ENCODE results near the gene ANKS1B. TPM values are rescaled to one million over a fixed set of nuclear protein-coding genes. Genes with fewer than 3 reads are reported as not detected.

Gene ANKS1B
- total RNA-seq, 1 experiment from 2014 or later = 0.10 TPM

DNA sequence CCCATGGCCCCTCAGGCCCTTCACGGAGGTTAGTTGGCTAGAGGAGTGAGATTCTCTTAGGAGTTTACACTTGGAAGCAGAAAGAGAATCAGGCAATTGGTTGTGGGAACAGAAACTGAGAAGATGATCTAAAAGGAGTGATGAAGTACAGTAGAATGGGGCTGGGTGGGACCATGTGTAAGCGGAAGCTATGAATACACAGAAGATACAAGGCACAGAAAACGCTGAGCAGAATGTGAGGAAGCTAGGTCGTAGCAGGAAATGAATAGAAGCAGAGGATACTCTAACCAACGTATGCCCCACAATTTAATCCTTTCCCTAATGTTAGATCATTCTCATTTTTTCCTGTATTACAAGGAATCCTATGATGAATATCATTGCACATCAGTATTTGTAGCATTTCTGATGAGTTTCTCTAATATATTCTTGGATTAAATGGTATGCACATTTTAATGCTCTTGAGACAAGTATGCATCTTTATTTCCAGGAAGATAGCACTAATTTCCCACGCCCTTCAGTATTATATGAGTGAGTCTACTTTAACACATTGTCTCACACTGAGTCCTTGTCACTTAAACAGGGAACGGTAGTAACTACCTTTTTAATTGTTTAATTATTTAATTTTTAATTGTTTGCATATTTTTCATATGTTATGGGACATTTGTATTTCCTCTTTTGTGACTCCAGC is 1066.4 kb downstream of the ANKS1B start:
- no peak for DNase-seq (ENCODE audit: extremely low read depth, low read depth)

DNA sequence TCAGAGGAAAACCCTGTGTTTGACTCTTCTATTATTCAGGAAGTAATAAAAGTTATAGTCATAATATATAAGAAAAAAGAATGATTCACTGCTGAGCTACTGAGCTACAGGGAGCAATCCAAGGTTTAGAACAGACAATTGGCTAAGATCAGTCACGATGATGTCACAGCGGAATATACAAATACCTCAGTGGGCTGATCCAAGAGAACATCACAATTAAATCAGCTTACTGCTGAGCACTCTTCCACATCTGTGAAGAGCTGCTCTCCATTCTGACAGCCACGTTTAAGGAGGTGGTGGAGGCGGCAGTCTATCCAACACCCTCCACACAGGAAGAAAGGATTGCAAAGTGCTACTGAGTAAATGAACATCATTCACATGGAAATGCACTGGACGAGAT is 1068.6 kb downstream of the ANKS1B start:
- no peak for DNase-seq (ENCODE audit: extremely low read depth, low read depth)

DNA sequence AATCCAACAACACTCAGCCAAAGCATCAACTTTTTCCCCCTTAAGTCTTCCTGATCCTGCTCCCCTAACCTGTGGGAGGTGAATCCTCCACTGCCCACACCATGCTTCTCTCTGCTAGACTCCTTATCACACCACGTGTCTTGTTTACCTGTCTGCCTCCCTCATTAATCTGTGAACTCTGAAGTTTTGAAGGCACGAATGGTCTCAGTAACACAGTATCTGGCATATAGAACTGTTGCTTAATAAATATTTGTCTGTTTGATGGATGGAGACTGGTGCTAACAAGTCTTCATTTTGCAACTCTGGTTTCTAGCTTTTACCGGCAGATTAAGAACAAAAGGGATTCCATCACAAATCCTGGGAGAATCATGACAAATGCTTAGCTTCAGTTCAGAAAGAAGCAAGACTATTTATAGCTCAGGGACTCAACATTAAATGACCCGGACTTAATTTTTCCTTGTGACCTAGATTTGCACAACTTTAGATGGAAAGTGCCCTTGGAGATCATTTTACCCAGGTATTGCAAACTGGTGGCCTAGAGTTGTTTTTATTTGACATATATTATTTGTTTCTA is 1072.2 kb downstream of the ANKS1B start:
- DNase-seq (ENCODE audit: extremely low read depth, low read depth) = no peak

GRCh38 chr12:98911396-98911795 is 1073.3 kb downstream of the ANKS1B start:
- no peak for DNase-seq (ENCODE audit: extremely low read depth, low read depth)

- no peak for DNase-seq (ENCODE audit: extremely low read depth, low read depth)
Measured at GRCh38 chr12:98909746-98910145, 1075.0 kb downstream of the ANKS1B start.

DNA sequence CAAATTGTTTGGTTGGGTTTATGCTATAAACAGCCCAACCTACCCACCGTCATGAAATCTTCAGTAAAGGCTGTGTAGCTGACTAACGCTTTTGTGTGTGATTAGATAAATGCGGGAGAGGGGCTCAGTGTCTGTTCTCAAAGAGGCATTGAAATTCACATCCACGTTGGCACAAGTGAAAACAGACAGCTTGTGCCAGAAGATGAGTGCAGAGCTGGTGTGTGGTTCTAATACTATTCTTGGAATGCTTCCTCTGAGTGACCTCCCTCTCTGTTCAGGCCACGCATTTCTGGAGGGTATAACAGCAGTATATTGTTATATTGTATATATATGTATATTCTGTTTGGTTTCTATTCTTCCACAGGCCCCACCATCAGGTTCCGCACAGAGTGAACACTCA is 1075.9 kb downstream of the ANKS1B start:
- no peak for DNase-seq (ENCODE audit: extremely low read depth, low read depth)

DNA sequence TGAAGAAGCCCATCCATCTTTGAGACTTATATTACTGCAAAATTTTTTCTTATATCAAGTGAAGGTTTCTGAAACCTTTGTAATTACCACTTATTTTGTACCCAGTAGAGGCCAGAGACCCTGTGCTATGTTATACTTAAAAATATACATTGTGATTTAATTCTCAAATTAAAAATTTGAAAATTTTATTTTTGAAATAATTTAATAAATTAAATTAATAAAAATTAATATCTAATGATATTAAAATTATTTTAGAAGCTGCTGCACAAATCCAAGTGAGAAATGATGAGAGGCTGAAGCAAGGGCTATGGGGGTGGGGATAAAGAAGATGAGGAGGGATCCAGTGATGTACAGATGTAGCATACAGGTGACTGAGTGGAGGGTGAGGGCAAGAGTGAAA is 1080.9 kb downstream of the ANKS1B start:
- DNase-seq (ENCODE audit: extremely low read depth, low read depth) = no peak

DNA sequence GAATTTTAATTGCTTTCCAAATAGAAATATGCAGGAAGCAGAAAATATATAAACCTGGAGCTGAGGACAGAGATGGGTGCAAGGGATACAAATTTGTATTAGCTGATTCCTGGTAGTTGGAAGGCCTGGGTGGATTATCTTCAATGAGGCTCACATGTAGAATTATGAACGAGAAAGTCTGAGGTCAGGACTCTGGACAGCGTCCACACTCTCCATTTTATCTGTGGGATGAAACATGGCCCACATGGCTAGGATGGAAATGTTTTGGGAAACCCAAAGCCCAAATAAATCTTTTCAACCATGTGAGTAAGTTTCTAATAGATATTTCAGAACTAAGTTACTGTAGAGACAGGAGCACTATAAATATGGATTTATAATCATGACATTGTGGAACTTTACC is 1083.5 kb downstream of the ANKS1B start:
- no peak for DNase-seq (ENCODE audit: extremely low read depth, low read depth)

DNA sequence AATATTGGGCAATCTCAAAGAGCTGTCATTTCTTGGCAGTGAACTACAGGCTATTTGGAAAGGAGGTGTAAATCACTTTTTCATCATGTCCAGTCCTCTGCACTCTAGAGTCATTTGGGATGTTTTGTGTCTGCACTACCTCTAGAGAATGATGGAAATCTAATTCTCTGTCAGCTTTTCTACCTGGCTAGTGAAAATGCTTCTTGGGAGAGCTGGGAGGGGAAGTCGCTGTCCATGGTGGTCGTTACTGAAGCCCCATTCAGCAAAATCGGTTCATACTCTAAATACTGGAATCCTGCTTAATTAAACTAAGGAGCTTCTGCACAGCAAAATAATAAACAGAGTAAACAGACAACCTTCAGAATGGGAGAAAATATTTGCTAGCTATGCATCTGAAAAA is 1087.8 kb downstream of the ANKS1B start:
- DNase-seq (ENCODE audit: extremely low read depth, low read depth) = no peak

GRCh38 chr12:98895086-98895651 is 1089.6 kb downstream of the ANKS1B start:
- DNase-seq (ENCODE audit: extremely low read depth, low read depth) = no peak

- no peak for DNase-seq (ENCODE audit: extremely low read depth, low read depth)
Measured at GRCh38 chr12:98894412-98895085, 1090.2 kb downstream of the ANKS1B start.

- DNase-seq (ENCODE audit: extremely low read depth, low read depth) = no peak
Measured at GRCh38 chr12:98893675-98894411, 1090.9 kb downstream of the ANKS1B start.

- DNase-seq (ENCODE audit: extremely low read depth, low read depth) = no peak
Measured at GRCh38 chr12:98893126-98893674, 1091.5 kb downstream of the ANKS1B start.

GRCh38 chr12:98885778-98886177 is 1099.0 kb downstream of the ANKS1B start:
- no peak for DNase-seq (ENCODE audit: extremely low read depth, low read depth)

GRCh38 chr12:98883231-98883630 is 1101.5 kb downstream of the ANKS1B start:
- no peak for DNase-seq (ENCODE audit: extremely low read depth, low read depth)

DNA sequence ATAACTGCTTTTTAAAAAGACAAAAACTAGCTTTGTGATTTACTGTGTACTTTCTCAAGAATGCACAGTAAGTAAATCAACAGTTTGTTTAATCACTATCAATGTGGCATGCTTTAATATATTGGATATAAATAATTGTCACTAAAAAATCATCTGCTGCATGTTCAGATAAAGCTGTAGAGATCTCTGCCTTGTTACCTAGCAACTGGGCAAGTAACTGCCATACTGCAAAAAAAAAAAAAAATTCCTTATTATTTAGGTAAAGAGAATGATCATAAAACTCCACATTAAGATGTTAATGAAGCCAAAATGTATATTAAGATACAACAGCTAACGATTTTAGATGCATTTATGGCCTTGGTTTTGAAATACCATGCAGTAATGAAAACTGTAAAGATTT is 1102.2 kb downstream of the ANKS1B start:
- no peak for DNase-seq (ENCODE audit: extremely low read depth, low read depth)

GRCh38 chr12:98873776-98874175 is 1111.0 kb downstream of the ANKS1B start:
- DNase-seq (ENCODE audit: extremely low read depth, low read depth) = no peak

DNA sequence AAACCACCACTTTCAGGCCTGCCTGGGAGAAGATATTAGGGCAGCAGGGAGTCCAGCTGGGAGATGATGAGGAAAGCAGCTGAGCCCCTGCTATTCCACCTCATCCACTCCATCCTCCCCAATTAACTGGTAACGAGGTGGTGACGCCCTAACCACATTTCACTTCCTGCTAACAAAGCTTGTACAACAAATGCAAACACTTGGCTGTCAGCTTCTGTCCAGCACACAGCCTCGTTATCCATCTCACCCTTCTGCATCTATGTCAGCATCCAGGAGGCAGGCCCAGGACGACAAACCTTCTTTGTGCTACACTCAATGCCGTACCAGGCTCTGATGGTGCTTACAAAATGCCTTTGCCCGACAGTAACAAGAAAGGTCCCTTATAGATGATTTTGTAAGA is 1114.2 kb downstream of the ANKS1B start:
- DNase-seq (ENCODE audit: extremely low read depth, low read depth) = no peak

- no peak for DNase-seq (ENCODE audit: extremely low read depth, low read depth)
Measured at GRCh38 chr12:98869886-98870503, 1114.7 kb downstream of the ANKS1B start.

GRCh38 chr12:98868538-98868937 is 1116.2 kb downstream of the ANKS1B start:
- DNase-seq (ENCODE audit: extremely low read depth, low read depth) = no peak
